ENCODE data around the gene LKAAEAR1. TPM values are rescaled to one million over a fixed set of nuclear protein-coding genes. Genes with fewer than 3 reads are reported as not detected.

Gene LKAAEAR1
- polyA plus RNA-seq, 1 donor (not counting 4 experiments of a cell fraction or from before 2014, with no cell fraction given) = not detected

- H3K4me1 ChIP-seq (ENCODE audit: control insufficient read depth, extremely low read depth, insufficient read depth, low read length) = no peaks in the 10 kb centered on the region
- H3K4me2 ChIP-seq (ENCODE audit: control insufficient read depth, extremely low read depth, insufficient read depth, low read depth, low read length) = peak overlapping the region; percentile 32
- DNase-seq (ENCODE audit: low read depth, low spot score) = no peak
- H3K9me3 ChIP-seq (ENCODE audit: control insufficient read depth, low read depth, low read length) = no peaks in the 10 kb centered on the region
- no peak for FAIRE-seq
- TF ChIP-seq, protein P1, sequence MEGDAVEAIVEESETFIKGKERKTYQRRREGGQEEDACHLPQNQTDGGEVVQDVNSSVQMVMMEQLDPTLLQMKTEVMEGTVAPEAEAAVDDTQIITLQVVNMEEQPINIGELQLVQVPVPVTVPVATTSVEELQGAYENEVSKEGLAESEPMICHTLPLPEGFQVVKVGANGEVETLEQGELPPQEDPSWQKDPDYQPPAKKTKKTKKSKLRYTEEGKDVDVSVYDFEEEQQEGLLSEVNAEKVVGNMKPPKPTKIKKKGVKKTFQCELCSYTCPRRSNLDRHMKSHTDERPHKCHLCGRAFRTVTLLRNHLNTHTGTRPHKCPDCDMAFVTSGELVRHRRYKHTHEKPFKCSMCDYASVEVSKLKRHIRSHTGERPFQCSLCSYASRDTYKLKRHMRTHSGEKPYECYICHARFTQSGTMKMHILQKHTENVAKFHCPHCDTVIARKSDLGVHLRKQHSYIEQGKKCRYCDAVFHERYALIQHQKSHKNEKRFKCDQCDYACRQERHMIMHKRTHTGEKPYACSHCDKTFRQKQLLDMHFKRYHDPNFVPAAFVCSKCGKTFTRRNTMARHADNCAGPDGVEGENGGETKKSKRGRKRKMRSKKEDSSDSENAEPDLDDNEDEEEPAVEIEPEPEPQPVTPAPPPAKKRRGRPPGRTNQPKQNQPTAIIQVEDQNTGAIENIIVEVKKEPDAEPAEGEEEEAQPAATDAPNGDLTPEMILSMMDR (optimal IDR thresholded peaks at IDR 0.05 in 1 of 3, IDR thresholded peaks at IDR 0.05 in 1 of 3, conservative IDR thresholded peaks at IDR 0.05 in 1 of 3; ENCODE audit: extremely low read depth in 1 of 3, insufficient read depth in 2 of 3, low read length in 3 of 3) = peak in 2 of 3 experiments; percentile 68 to 84
- peak; percentile 4 for TF ChIP-seq EZH2 (IDR thresholded peaks at IDR 0.05; ENCODE audit: low read length)
- no peaks in the 10 kb centered on the region for H3K9me1 ChIP-seq (ENCODE audit: control insufficient read depth, extremely low read depth, insufficient read depth, low read length)
- no peaks in the 10 kb centered on the region for H4K20me1 ChIP-seq (ENCODE audit: control insufficient read depth, extremely low read depth, insufficient read depth, low read length)
- no peaks in the 10 kb centered on the region for H3K79me2 ChIP-seq (ENCODE audit: control insufficient read depth, insufficient read depth, low read length)
- dilution Hi-C loops (cut with MboI; ENCODE audit: extremely low pct_ligation_motif_present, low sequenced_read_pairs) = no loop called here
- peak overlapping the region in 1 of 3 experiments; percentile 13 for H3K4me3 ChIP-seq (ENCODE audit: control insufficient read depth in 2 of 3, extremely low read depth in 1 of 3, insufficient read depth in 2 of 3, low read depth in 1 of 3, low read length in 3 of 3)
- H3K9ac ChIP-seq (ENCODE audit: control insufficient read depth, extremely low read depth, insufficient read depth, low read length) = no peak overlapping the region
- H2AFZ ChIP-seq (ENCODE audit: control insufficient read depth, low read length) = no peak overlapping the region
- no peak overlapping the region for H3K27ac ChIP-seq (ENCODE audit: control insufficient read depth, insufficient read depth, low read length)
- no peaks in the 10 kb centered on the region for H3K36me3 ChIP-seq (ENCODE audit: control insufficient read depth in 2 of 2, extremely low read depth in 1 of 2, insufficient read depth in 2 of 2, low read length in 2 of 2)
- H3K27me3 ChIP-seq (ENCODE audit: control insufficient read depth, extremely low read depth, insufficient read depth, low read length) = peaks cover 40% of the 10 kb centered on the region
Measured at GRCh38 chr20:64101731-64102621, 17.8 kb upstream of the LKAAEAR1 start.

- H3K4me1 ChIP-seq (ENCODE audit: control insufficient read depth, extremely low read depth, insufficient read depth, low read length) = no peaks in the 10 kb centered on the region
- TF ChIP-seq, protein P1 (optimal IDR thresholded peaks at IDR 0.05 in 1 of 3, IDR thresholded peaks at IDR 0.05 in 1 of 3, conservative IDR thresholded peaks at IDR 0.05 in 1 of 3; ENCODE audit: extremely low read depth in 1 of 3, insufficient read depth in 2 of 3, low read length in 3 of 3) = no peak
- no peak for TF ChIP-seq EZH2 (IDR thresholded peaks at IDR 0.05; ENCODE audit: low read length)
- no peak overlapping the region for H3K27ac ChIP-seq (ENCODE audit: control insufficient read depth, insufficient read depth, low read length)
- no peaks in the 10 kb centered on the region for H3K9me1 ChIP-seq (ENCODE audit: control insufficient read depth, extremely low read depth, insufficient read depth, low read length)
- no peak overlapping the region for H2AFZ ChIP-seq (ENCODE audit: control insufficient read depth, low read length)
- H3K9ac ChIP-seq (ENCODE audit: control insufficient read depth, extremely low read depth, insufficient read depth, low read length) = no peak overlapping the region
- dilution Hi-C loops (cut with MboI; ENCODE audit: extremely low pct_ligation_motif_present, low sequenced_read_pairs) = no loop called here
- peaks cover 40% of the 10 kb centered on the region for H3K27me3 ChIP-seq (ENCODE audit: control insufficient read depth, extremely low read depth, insufficient read depth, low read length)
- H3K36me3 ChIP-seq (ENCODE audit: control insufficient read depth in 2 of 2, extremely low read depth in 1 of 2, insufficient read depth in 2 of 2, low read length in 2 of 2) = no peaks in the 10 kb centered on the region
- DNase-seq (ENCODE audit: low read depth, low spot score) (no peak), FAIRE-seq (no peak)
- H3K4me3 ChIP-seq (ENCODE audit: control insufficient read depth in 2 of 3, extremely low read depth in 1 of 3, insufficient read depth in 2 of 3, low read depth in 1 of 3, low read length in 3 of 3) = no peak overlapping the region
- H3K9me3 ChIP-seq (ENCODE audit: control insufficient read depth, low read depth, low read length) = no peaks in the 10 kb centered on the region
- H4K20me1 ChIP-seq (ENCODE audit: control insufficient read depth, extremely low read depth, insufficient read depth, low read length) = no peaks in the 10 kb centered on the region
- H3K4me2 ChIP-seq (ENCODE audit: control insufficient read depth, extremely low read depth, insufficient read depth, low read depth, low read length) = no peak overlapping the region
- H3K79me2 ChIP-seq (ENCODE audit: control insufficient read depth, insufficient read depth, low read length) = no peaks in the 10 kb centered on the region
Measured at GRCh38 chr20:64100946-64101688, 16.9 kb upstream of the LKAAEAR1 start.
